NCI-H1092 (cell line): ENCODE measurements around the gene IFNA5.

Experiments
- DNase-seq: peaks from one replicate; lab custom pipeline; 2025; lab: John Stamatoyannopoulos, UW

IFNA5 gene

DNA sequence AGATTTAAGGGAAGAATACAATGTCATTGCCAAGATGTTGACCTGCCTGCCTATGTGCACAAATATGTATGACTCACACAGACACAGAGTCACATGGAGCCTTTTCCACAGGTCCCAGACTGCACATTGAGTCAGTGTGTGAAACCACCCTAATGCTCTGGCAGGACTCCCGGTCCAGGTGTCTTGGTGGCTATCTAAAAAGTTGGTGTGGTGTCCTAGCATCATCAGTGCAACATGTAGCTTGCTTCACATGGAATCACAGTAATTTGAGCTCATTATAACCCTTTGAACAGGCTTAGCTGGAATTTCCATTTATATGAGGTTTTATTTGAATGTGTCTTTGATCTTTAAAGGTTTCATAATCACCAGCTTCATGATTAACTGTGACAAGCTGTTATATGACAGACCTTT lies 10.7 kb downstream of the IFNA5 start:
- DNase-seq: no peak

DNA sequence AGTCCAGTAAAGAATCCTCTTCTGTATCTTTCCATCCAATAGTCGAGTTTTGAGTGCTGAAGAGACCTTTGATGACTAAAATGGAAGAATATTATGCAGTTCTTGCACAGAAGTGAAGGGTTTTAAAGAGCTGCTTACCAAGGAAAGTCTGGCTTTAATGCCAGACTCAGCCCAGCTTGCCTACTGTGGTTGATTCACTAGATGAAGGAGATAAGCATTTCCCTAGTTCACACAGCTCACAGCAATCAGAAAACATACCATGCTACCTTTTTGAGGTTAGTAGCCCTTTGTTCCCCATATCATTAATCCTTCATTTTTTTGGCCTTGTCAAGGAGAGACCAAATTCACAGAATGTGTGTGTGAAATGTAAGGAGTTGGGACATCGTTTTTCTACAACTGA lies 15.3 kb downstream of the IFNA5 start:
- no peak for DNase-seq

DNA sequence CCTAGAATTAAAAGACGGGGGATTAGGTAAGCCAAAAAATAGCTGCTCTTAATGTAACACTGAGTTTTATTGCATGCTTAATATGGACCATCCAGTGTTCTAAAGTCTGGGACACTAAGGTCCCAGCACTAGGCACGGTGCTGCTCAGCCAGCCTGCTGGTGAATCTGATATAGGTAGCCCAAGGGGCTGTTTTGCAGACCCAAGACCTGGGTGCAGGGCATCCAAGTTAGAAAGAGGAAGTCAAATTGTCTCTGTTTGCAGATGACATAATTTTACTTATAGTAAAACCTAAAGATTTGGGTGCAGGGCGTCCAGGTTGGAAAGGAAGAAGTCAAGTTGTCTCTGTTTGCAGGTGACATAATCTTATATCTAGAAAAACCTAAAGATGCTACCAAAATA lies 17.8 kb downstream of the IFNA5 start:
- DNase-seq: no peak

DNA sequence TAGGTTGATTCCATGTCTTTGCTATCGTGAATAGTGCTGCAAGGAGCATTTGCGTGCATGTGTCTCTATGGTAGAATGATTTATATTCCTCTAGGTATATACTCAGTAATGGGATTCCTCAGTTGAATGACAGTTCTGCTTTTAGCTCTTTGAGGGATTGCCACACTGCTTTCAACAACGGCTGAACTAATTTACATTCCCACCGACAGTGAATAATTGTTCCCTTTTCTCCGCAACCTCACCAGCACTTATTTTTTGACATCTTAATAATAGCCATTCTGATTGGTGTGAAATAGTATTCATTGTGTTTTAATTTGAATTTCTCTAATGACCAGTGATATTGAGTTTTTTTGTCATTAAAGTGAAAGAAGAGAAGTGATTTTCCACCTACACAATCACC lies 18.5 kb downstream of the IFNA5 start:
- DNase-seq: no peak

DNA sequence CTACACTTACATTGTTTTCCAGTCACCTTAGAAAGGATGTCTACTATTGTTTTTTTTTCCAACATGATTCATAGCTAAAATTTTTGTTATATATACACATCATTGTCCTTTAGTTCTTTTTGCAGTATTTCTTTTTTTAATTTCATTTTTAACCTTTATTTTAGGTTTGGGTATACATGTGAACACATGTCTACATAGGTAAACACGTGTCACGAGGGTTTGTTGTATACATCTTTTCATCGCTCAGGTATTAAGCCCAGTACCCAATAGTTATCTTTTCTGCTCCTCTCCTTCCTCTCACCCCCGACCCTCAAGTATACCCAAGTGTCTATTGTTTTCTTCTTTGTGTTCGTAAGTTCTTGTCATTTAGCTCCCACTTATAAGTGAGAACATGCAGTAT lies 19.0 kb downstream of the IFNA5 start:
- no peak for DNase-seq

DNA sequence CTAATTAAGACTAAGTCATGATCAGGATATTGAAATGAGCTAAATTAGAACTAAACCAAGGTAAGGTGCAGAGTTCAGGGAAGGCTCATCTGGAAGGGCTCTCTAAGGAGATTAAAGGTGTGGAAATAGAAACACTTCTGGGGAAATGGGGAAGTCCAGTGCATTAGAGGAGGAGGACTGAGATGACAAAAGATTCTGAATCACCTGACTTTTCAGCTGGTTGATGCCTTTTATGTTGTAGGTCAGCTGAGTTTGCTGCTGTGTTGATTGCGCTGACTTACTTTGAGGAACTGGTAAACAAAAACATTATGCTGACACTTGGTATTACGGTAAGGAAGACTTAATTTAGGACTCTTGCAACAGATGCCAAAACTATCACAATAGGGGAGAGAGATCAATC lies 23.8 kb downstream of the IFNA5 start:
- no peak for DNase-seq

DNA sequence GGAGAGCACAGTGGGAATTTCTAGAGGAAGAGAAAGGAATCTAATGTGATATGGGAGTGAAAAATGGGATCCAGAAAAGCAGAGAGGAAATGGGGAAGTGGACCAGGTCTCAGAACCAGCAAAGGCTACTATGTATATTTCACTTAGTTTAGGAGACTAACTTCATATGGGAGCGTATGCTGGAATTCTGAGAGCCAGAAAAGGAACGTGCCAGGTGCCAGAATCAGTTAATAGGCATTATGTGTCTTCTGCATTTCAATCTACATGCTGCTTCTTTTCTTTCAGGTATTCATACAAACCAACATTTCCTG lies 36.8 kb downstream of the IFNA5 start:
- no peak for DNase-seq

DNA sequence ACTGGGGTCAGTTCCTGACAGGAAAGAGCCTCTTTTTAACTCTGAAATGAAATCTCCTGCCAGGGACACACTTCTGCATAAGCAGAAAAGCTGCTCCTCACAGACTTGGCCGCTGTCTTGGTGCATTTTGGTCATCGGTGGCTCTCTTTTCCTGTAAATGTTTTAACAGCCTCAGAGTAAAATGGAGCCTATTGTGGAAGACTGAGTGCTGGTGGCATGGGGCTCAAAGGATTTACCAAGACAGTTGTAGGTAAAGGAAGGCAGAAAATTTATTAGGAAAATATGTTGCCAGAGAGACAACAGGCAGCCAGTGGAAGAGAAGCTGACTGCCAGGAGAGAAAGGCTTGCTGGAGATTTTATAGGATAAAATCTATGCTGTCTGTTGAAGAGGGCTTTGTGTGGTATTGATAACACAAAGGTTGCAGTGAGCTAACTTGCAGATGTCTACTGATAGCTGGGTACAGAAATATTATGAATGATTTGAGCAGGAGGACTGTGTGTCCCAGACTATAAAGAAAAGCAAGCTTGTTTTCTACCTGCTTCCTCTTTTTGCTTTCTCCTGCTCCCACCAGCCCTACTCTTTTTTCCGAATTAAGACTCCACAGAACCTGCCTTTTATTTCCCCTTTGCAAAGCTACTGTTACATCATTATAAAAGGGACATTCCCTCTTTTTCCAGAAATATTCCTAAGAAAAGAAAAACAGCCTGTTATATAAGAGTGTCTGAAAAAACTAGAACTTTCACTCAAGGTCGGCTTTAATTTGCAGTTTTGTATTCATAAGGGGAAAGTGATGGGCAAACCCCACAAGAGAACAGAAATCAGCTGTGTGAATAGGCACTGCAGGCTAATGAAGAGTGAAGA lies 37.4 kb downstream of the IFNA5 start:
- DNase-seq: no peak

DNA sequence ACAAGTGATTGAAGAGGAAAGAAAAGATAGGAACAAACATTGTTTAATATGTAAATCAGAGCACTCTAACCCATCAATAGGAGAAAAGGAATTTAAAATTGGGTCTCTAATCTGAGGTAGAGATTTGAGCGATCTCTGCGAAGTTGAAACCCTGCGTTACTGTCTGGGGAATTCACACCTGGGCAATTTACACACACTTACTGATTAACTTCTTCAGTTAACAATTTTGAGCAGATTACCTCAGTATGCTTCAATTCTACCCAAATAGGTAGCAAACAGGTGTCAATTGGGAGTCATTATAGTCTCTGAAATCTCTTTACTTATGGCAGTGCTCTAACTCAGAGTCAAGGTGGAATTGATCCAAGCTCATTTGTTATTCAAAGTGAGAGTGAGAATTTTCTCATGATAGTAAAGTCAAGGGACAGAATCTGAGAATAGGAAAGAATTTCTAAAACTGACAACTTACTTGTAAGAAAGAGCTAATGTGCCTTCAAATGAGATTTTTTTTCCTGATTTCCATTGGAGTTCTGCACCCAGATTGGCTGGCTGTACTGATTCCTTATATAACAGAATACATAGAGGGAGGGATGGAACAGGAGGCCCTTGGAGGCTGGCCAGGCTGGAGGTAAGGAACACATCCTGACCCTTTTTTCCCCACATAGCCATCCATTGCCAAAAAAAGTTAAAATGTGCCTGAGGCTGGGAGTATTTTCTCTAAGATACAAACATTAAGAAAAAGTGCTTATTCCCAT lies 38.2 kb downstream of the IFNA5 start:
- DNase-seq: no peak

DNA sequence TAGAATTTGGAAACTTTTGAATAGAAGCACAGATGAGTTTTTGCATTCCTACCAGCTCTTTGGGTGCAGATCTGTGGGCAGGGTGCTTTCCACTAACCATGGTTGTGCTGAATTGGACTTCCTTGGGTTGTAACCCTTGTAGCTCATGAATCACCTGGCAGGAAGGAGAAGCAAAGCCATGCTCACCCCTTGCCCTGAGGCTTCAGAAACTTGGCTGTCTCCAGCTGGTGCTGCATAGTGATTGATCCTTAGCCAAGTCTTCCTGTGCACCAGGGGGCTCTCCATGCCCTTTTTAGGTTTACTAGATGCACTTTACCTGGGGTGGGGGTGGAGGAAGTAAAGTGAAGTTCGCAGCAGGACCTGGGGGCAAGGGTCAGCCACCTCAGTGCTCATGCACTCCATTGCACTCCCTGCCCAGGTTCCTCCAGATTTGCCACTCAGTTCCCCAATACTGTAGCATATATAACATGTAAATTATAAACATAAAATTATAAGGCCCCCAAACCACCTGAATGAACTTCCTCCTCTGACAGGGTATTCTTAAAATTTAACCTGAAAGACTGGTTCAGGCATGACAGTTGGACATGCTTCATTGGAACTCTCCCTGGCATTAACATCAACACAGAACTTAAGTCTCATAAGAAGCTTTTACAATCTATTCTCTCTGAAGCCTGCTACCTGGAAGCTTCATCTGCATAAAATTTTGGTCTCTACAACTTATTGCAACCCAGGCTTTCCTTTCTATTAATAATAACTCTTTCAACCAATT lies 39.5 kb downstream of the IFNA5 start:
- no peak for DNase-seq

DNA sequence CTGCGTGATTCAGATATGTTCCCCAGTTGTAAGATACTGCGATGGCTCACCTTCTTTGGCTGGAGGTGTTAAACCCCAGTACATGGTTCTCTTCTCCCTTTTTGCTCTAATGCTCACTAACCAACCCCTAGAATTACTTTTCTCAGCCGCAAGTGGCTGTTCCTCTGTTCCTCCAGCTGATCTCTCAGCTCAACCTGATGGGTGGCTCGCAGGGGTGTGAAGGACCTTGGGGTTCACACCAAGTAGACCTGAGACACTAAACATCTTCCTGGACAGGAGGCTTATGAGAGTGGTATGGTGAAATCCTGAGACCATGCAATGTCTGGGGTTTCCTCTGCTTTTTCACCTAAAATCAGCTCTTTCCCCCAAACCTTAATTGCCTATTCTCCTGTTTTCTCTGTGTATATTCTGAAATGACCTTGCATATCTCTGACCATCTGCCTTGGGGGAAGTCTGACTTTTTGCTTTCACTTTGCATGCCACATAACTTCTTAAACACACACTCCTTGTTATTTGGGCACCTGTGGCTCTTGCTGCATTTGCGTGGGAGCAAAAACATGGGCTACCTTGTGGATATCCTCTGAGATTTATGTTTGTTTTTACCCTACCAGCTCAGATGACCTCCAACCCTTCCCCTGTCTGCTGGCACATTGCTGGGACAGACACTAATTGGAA lies 49.4 kb downstream of the IFNA5 start:
- DNase-seq: no peak
